GM19240 (cell line): Measurements from ENCODE around the gene LOXHD1.

Source experiments
- DNase-seq: peaks from one replicate; pipeline ENCODE4 v3.0.0; 2011; ENCODE audit warnings: low spot score; ENCODE audit not compliant: insufficient read length

The LOXHD1 gene

DNA sequence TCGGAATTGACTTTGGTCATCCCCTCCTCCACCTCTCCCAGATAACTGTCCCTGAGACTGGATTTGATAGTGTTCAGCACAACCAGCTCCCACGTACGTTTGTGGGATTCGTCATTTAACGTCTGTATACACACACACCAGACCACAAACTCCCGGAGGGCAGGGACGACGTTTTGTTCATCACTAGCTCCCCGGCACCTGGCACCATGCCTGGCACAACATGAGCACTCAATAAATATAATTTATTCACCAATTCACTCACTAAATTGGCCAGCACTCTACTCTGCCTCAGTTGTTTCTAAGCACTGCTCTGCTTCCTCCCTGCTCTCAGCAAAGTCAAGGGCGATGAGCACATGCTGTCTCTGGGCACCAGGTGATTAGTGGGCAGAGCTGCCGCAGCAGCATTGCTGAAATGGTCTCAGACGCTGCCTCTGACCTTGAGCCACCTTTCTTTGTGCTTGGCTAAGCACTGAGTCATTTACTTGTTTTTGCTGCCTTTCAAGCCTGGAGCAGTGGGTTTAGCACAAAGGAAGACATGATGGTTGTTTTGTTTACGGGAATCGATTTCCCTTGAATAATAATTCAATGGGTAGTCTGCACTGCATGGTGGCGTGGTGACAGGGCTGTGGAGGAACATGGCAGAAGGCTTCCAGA lies 19.3 kb upstream of the LOXHD1 start:
- DNase-seq: no peak

DNA sequence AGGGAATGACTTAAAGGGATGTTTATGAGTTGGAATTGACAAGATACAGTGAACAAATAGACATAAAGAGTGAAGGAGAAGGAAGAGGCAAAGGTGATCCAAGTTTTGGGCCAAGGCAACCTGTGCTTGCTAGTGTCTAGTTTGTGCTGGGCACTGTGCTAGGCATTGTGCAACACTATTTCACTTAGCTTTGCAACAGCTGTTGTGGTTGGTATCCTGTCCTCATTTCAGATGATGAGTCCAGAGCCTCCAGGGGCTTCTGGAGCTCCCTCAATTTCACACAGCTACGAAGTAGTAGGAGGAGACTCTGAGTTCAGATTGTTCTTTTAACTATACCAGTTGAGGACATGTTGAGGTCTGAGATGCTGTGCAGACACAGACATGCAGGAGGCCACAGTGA lies 18.1 kb upstream of the LOXHD1 start:
- DNase-seq: no peak

DNA sequence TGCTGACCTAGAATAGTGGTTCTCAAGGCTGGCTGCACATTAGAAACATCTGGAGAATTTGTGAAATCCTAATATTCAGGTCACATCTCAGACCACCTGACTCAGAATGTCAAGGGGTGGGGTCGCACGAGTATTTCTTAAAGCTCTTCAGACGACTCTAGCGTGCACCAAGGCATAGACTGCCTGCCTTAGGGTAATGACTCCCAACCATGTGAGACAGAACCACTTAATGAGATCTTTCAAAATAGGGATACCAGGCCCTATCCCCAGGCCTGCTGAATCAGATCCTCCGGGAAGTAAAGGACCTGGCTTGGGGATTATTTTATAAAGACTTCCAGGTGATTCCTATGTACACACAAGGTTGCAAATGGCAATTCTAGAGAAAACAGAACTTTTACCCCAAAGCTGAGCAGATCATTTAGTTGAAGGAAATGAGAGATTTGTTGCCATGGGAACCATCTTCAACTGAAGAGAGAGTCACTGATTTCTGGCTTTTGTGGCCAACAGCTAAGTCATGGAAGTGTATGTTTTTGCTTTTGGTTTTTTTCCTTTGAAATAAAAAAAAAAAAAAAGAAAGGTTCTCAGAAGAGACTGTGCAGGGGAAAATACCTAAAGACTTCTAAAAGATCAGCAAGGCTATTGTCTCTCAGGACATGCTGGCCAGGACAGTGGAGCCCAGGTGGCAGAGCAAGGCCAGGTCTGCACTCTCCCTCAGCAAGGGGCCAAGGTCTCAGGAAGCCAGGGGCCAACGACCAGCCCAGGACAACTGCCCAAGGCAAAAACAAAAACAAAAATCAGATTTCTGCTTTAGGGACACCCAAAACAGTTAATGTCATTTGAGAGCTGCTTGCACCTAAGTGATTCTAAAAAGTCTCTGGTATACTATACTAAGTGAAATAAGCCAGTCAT lies 15.3 kb upstream of the LOXHD1 start:
- no peak for DNase-seq

DNA sequence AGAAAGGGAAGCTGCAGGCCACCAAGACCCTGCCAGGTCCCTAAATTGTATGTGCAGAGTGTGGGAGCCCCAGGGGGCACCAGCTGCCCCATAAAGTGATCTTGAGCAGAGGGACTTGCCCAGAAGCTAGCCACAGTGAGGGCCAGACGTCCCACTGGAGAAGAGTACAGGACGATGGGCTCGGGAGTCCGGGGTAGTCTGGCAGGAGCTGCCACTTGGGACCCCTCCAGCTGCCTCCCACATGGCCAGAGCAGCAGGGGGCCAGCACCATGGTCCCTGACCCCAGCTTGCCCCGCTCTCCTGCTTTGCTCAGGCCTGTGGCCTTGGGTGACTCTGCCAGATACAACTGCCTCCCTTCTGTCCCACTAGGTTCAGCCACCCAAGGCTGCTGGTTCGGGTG lies 11.7 kb upstream of the LOXHD1 start:
- DNase-seq: no peak

DNA sequence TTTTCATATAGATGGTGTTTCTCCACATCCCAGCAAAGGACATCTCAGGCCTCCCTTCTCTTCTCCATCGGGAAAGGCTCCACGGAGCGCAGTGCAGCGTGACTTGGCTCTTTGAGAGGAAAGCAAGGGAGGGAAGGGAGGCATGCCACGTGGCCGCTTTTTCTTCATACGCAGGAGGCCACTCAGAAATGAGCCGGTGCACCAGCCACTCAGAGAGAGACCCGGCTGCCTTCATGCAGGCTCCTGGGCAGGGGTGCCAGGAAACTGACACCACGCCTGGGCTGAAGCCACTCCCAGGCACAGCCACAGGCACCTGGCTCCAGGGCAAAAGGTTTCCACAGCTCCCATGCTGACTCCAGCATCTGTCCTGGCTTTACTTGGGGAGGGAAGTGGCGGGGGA lies 11.1 kb upstream of the LOXHD1 start:
- no peak for DNase-seq

DNA sequence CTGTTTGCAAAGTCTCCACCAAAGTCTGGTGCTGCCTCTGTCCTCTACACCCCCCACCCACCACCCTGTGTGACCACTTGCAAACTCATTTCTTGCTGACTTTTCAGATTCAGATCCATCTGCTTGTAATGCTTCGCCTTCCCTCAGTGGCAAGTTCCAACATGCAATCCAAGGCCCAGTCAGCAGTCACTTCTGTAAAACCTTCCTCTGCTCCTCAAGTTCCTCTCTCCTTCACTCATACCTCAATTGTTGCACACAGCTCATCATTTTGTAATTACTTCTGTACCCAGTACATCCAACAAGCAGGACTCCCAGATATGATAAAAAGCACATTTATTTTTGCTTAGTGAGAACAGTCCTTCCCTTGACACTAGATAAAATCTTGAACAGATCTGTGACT lies 6.5 kb upstream of the LOXHD1 start:
- no peak for DNase-seq

DNA sequence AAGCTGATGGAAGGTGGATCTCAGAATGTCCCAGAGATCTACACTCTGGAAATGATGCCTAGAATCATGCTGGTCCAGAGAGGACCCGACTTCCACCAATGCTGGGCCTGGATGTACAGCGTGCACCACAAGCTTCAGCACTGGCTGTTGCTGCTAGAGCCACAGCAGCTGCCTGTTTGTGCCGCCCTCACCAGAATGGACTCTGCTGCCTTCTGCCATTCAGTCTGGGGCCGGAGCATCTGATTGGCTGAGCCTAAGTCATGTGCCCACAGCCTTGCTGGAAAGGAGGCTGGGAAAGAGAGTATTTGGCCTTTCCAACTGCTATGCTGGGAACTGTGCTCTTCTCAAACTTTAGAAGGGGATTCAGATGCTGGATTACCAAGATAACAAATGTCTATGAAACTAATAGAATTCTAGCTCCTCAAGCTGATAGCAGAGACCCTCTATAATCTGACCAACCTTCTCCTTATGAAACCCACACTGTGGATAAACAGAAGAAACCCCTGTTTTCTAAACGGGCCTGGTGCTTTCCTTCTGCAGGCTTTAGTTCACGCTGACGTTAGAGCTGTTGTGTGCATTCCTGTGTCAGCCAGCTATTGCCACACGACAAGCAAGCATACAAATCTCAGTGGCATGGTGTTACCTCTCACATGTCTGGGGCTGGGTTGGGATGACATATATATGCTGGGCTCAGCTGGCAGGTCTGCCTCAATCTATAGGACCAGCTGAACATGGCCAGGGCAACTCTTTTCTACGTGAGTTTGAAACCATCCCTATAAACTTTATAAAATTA lies 4.1 kb upstream of the LOXHD1 start:
- DNase-seq: no peak

DNA sequence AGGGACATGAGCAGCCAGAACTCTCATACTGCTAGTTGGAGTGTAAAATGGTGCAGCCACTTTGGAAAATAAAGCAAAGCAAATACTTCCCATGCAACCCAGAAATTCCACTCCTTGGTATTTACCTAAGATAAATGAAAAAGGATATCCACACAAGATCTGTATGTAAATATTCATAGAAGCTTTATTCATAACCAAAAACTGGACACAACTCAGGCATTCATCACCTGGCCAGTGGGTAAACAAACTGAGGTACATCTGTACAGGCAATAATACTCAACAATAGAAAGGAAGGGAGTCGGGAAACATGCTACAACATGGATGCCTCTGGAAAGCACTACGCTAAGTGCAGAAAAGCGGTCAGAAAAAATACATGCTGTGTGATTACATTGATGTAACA lies 2.5 kb upstream of the LOXHD1 start:
- no peak for DNase-seq

DNA sequence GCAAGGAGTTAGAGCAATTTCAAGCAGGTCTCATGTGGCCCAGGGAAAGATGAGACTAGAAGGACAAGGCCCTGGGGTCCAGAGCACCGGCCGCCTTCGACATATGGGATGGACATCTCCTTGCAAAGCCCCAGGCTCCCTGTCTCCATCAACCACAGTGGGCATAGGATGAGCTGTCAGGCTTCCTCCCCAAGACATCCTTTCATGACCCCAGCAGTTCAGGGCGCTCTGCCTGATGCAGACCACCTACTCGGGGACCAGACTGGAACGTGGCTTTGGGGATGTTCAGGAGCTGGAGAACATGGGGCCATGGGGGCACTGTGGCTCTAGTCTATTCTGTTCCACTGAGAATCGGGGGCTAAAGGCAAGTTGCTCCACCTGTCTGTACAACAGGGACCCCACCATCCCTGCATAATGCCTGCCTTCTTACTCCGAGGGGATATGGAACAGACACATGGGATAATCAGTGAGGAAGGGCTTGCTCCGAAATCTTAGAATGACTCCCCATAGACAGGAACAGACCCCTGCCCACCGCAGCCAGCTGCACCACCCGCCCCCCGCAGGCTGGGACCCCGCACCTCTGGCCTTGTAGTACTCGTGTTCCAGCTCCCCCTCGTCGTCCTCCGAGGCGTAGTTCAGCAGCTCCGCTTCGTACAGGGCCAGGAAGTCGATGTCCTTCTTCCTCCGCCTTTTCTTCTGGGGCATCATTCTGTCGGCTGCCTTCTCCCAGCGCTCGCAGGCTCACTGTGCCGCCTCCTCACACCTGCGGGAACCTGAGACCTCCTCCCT lies 500 bp downstream of the LOXHD1 start:
- DNase-seq: no peak

DNA sequence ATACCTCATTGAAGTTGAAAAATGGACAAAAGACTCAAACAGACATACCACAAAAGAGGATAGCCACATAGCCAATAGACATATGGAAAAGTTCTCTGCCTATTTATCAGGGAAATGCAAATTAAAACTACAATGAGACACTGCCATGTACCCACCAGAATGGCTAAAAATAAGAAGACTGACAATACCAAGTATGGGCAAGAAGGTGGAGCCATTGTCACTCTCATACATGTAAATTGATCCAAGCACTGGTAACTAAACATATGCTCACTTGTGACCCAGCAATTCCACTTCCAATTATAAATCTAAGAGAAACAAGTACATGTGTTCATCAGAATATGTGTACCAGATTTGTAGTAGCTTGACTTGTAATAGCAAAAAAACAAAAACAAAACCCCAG lies 4.6 kb downstream of the LOXHD1 start:
- no peak for DNase-seq

DNA sequence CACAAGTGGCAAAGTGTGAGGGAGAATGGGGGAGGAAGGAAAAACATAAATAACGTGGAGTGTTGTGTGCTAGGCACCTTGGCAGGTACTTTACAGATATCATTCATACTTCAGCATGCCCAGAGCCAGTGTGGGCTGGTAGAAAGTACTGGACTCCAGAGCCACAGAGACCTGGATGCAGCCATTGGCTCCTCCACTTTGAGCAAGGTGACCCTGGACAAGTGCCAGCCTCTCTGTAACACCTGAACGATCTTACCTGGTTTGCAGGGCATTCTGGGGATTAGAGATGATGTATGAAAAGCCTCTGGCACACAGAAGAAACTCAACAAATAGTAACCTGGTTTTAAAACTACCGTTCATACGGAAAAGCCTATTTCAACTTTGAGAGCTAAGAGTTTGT lies 6.3 kb downstream of the LOXHD1 start:
- no peak for DNase-seq

DNA sequence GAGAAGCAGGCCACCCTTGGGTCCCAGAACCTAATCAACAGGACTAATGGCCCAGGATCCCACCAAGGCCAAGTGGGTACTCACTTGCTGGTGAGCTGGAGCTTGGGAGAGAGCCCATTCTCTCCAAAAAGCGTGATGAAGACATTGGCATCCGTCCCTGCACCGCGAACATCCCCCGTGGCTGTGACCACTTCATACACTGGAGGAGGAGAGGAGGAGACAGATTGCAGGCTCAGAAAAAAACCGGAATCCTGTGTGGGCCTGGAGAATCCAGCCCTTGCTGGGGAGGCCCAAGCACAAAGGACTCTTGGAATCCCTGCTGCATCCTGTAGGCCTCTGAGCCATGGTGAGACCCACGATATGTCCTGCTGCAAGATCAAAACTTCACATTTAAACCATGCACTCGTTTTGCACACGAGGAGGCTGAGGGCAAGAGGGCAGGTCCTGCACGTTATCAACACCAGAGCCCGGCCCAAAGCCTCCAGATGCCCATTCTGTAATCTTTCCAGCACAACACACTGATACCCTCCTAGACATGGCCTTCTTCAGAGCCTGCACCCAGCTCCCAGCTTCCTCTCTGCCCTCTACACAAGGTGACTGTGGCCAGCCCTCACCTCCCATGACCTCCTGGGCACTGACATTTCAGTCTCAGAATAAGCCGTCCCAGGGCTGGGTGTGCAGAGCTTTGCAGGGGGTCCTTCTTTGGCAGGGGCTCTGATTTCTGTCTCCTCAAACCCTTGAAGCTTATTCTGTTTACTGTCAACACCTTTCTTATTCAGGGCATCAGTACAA lies 7.8 kb downstream of the LOXHD1 start:
- DNase-seq: no peak

DNA sequence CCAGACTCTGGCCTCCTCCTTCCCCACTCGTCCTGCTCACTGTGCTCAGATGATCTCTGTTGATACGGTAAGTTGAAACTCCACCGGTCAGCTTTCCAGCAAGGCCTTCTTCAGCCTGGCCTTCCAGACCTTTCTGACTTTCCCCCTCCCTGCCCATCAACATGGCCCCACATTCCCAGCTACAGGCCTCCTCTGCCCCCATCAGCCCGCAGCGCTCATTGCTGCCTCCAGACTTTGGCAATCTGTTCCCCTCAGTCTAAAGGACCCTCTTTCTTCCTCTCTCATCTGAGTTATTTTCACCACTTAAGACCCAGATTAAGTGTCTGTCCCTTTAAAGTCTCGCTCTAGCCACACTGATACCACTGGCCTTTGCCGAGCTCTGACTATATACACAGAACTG lies 10.6 kb downstream of the LOXHD1 start:
- no peak for DNase-seq

DNA sequence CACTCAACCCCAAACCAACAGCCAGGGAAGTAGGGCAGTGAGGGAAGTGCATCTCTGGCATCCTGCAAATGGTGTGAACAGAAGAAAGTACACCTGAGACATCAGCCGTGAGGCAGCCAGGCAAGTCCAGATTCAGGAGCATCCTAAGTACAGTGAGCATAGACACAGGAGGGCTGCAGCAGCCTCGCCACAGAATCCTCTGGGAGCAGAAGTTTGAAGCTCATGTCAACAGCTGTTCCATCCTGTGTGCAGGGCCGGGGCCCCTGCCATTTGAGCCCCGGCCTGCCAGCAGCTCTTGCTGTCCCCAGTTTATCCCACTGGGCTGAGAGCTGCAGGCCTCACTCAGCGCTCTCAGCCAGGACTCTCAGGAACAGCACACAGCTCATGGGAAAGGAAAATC lies 14.5 kb downstream of the LOXHD1 start:
- no peak for DNase-seq

DNA sequence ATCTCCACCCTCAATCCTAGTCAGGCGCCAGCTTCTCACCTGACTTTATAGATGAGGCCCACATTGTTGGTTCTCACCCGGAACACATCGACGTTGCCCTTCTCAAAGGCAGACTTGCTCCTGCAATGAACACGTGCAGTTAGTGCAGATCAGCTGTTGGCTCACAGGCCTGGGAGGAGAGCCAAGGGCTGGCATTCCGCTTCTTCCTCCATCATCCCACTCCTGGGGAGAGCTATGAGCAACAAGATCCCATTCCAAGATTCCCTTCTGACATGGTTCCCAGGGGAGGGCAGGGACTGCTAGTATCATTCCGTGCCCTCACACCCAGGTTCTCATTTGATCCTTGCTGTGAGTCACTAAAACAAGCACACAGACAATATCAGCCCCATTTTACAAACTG lies 15.1 kb downstream of the LOXHD1 start:
- DNase-seq: no peak

DNA sequence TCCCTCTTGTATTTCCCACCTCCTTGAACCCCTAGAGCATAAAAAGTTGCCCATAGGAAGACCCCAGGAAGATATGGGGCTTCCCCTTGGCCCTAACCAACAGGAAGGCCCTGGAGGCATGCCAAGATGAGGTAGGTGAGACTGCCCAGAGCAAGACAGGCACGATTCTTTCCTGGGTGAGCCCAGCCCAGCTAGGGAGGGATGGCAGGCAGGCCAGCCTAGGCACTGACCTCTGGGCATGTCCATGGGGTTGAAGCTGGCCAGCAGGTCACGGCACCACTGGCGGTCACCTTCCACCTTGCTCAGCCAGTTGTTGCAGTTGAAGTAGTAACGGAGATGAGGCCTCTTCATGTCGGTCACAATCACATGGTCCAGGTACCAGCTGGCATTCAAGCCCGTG lies 17.6 kb downstream of the LOXHD1 start:
- no peak for DNase-seq

DNA sequence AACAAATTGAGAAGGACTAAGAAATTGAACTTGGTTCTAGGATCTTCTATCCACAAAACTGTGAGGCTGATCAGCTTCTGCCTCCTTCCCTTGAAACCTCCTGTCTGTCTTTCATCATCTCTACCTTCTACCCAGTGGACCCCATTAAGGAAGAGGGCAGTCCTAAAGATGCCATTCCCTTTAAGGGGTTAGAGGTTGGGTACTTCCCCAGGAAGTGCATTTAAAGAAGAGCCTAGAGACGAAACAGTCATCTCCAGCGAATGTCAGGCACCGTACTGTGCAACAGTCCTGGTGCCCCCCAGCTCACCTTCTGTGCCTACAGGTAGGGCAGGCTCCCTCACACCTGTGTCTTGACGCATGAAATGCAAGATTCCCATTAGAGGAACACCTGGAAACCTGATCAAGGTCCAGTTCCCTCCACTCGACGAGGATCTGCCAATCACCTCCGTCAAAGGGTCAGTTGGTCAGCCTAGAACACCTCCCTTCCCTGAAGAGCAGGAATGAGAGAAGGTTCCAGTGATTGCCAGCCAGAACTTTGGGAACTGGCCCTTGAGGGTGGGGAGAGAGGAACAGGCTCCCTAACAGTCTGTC lies 20.9 kb downstream of the LOXHD1 start:
- DNase-seq: no peak

DNA sequence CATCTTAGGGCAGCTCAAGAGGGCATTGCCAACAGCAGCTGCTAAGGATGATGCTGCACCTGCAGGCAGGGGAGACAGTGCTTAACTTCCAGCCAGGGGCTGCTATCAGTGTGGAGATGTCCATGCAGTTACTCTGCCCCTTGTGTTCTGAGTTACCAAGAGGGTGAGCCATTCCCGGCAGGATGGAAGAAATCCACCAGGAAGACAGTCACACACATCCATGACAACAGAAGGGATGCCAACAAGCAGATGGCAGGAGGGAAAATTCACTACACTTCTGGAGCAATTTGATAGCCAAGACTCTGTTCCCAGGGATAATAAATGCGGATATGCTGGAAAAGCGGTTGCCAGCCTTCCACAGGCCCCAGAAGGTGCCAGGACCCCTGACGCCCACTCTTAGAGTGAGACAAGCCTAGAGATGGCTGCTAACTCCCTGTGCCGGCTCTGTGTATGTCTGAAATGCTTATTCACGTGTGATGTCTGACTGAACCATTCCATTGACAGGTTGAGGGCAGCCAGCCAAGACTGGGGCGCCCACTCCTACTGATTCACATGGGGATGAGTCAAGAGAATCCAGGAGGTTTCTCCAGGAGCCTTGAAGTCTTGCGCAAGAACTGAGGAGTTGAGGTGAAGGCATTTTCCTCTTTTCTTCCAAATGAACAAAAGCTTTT lies 24.5 kb downstream of the LOXHD1 start:
- DNase-seq: no peak

DNA sequence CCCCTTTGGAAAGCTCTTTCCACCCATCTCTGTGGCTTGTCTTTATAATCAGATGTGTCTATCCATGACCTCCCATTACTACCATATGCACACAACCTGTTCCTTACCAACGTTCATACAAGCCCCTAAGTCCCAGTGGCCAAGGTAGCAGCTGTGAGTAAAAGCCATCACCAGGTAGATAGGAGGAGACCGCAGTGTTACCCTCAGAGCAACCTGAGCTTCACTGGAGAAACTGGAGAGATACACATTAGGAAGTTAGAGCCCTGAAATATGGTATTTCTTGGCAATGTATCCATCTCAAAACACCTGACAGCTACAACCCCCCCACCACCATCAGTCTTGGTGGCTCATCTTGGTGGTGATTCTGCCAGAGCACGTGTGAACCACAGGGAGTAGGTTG lies 26.0 kb downstream of the LOXHD1 start:
- no peak for DNase-seq

DNA sequence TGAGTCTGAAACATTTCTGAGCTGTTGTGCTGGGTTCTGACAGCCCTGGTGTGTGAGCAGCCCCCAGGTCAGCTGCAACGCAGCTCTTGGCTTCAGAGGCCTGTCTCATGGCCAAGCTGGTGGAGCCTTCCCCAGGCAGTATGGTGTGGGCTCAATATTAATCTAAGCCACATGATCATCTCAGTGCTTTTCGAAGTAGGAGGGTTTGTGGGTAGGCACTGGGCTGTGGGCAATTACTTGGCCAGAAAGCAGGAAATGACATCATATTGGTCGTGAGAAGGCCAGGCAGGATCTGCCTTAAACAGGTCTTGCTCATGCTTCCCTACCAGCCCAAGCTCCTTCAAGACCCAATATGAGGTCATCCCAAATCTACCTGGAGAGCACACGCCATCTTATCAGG lies 26.9 kb downstream of the LOXHD1 start:
- no peak for DNase-seq
